GM10847 (cell line): Measurements from ENCODE around the gene GUCY2F.

ENCODE experiments used
- POLR2A ChIP-seq: IDR thresholded peaks from 2 replicates; pipeline ENCODE4 v1.6.1; 2011; ENCODE audit not compliant: insufficient read length; ENCODE audit errors: extremely low read depth

GUCY2F gene

DNA sequence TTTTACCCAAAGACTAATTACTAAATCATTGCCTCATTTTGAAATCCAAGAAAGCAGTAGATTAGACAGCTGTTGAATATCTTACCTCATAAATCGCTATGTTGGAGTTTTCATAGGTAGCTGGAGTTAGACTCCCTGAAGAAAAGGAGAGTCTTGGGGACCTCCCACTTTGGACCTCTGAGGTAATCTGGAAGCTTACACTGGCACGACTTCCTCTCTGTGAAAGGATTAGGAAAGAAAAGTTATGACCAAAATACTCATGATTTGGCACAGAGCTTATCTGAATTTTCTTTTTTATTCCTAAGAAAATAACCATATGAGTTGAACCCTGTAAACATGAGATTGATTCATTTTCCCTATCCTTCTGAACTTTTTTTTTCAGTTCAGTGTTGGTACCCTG lies 40.6 kb downstream of the GUCY2F start:
- no peak for TF ChIP-seq POLR2A

DNA sequence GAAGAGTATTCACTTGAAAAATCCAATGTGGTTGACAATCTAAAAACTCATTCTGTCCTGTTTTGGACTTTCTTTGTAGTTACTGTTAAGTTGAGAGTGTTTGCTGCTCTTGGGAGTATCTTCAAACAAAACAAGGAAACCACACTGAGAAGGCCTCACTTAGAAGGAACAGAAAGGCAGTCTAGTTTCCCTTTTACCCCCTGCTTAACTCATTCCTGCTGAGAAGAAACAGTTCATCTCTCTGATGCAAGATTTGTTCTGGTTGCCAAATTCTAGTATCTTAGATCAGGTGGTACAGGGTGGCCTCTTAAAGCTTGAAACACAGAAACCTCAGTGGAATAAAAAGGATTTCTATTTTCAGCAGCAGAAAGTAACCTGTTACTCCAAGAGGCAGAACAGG lies 41.4 kb downstream of the GUCY2F start:
- no peak for TF ChIP-seq POLR2A

DNA sequence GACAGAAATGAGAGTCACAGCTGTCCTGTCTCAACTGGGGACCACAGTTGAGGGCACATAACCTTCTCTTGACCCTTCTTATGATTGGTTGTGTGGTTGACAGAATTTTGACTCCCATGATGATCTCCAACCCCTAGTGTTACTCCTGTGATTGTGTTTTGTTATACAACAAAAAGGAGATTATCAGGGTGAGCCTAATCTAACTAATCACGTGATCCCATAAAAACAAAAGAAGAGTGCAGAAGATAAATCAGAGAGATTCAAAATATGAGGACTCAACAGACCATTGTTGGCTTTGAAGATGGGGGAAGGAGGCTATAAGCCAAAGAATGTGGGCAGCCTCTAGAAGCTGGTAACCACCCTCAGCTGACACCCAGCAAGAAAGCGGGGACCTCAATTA lies 72.7 kb downstream of the GUCY2F start:
- no peak for TF ChIP-seq POLR2A

DNA sequence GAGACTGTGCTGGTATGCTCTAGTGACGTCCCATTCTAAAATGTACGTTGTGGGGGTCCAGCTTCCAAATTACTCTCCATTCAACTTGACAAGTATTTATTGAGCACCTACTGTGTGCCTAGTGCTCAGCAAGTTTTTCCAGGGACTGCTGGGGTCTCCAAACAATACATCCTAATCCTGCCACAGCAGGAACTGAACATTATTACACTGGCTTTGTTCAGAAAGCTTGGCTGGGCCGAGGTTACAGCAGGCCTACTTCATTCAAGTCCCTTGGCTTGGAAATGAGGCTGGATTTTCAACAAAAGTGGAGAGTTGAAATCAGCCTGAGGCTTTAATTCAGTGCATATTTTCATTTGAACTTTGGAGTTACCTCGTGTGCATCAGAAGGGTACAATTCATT lies 78.0 kb downstream of the GUCY2F start:
- TF ChIP-seq POLR2A: no peak

DNA sequence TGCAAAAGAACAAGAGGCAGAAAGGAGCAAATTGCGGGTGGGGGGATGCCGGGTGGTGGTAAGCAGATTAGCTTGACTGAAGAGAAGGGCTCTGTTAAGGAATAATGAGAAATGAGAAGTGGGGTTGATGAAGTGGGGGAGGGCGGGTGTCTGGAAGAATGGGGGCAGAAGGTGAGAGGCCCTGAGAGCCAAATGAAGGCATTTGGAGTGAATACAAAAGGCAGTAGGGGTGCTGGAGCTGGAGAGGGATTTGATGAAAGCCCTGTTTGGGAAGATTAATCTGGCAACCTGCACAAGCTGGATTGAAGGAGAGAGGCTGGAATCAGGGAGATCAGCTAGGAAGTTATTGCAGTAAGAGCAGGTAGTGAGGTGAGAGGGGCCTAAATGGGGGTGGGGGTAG lies 82.1 kb downstream of the GUCY2F start:
- no peak for TF ChIP-seq POLR2A

DNA sequence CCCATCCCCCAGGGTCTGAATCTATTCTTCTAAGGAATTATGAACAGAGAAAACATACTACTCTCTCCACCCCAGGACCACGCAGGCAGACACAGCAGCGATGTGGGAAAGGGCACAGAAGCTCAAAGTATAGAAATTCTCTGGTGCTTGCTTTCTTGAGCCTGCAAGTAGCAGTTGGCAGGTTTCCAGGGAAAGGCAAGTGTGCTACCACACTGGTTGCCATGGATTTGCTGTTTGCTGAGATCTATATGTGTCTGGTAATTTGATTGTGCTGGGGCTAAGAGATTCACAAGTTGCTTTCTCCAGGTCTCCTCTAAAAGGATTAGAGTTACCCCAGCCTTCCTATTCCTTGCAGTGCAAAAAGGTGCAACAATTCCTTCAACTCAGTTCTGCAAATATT lies 83.1 kb downstream of the GUCY2F start:
- TF ChIP-seq POLR2A: no peak

DNA sequence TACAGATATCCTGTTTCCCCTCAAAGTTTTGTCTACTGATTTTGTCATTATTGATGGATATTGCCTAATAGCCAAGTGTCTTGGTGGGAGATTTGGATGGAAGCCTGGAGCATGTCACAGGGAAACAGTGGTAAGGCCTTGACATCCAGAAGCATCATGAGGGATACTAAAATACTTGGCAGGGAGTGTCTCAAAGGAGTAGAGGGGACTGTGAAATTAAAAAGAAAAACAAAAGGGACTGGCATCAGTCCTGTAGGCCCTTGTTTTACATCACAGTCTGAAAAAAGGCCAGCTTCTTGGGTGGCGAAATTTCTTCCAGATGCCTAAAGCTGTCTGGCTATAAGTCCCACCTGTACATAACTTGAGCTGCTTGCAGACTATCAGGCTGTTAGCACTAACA lies 83.8 kb downstream of the GUCY2F start:
- TF ChIP-seq POLR2A: no peak

DNA sequence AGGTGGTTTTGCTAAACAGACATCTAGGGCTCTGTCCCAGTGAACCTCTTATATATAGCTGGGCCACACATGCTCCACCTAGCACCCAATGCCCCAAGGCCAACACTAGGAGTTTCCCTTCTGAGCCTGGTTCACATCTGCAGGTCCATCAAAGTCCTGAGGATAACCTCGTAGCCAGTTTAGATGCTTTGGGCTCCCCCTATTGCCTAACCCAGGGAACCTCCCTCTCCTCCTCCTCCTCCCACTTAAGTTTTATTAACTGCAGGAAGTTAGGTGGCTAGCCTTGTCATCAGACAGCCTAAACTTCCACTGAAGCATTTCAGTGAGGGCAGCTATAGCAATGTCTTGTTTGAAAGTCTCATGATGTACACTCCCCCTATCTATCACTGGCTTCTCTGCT lies 88.0 kb downstream of the GUCY2F start:
- TF ChIP-seq POLR2A: no peak

DNA sequence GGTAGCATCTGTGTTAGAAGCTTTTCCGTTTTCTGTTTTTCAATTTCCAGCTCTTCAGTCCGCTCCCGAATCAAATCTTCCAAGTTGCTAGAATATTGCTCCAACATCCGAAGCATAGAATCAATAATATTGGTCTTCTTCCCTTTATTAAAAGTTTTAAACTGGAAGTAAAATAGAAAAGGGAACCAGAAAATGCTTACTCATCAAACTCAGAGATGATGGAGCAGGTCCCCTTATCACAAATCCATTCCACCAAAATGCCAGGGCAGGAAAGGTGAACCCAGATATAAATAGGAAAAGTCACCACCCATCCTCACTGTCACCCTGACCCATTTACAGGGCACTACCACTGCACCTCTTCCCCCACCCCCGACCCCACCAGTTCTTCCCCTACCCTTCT lies 89.0 kb downstream of the GUCY2F start:
- no peak for TF ChIP-seq POLR2A

DNA sequence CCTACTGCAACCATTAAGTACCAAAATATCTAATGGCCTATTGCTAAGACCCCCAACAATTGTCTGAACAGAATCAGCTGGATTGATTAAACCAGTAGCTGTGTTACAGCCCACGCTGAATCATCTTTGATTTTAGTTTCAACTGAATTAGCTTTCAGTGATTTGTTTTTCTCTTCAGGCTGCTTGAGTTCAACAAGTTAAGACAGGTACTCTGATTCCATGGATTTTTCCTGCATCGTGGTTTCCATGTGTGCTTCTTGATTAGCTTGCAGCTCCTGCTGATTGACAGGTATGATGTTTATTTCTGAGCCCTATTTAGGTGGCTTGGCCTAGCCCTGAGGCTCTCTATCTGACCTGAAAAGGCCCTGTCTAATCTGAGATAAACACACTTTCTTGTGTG lies 91.3 kb downstream of the GUCY2F start:
- no peak for TF ChIP-seq POLR2A

DNA sequence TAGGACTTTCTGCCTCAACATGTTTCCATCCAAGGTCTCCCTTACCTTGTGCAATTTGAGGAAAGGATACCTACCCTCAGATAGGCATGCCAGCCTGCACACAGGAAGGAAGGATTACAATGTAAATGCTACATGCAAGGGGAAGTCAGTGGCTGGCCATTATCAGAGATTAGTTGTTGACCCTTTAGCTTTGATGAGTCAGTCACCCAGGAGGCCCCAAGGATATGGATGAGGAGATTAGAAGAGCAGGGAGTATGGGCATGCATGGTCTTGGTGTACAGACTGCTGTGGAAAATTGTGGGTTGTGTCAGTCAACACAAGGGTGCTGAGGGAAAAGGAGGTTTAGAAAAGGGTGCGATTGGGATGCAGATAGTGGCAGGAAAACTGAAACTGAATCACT lies 92.0 kb downstream of the GUCY2F start:
- TF ChIP-seq POLR2A: no peak

DNA sequence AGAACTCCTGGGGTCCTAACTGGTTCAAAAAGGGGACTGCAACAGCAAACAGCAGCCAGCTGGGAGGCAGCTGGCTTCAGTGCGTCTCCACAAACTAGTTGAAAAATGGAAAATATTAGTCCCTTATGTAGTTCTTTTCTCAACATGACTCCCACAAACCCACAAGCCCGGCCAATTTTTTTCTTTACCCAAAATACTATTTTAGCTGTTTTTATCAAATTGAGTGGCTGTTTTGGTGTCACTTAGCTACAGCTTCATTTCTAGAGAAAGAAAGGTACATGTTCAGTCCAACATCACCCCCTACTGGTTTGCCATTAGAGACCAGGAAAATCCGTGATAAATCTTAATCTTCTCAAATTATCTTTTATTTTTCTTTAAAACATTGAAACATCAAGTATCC lies 97.2 kb downstream of the GUCY2F start:
- TF ChIP-seq POLR2A: no peak

DNA sequence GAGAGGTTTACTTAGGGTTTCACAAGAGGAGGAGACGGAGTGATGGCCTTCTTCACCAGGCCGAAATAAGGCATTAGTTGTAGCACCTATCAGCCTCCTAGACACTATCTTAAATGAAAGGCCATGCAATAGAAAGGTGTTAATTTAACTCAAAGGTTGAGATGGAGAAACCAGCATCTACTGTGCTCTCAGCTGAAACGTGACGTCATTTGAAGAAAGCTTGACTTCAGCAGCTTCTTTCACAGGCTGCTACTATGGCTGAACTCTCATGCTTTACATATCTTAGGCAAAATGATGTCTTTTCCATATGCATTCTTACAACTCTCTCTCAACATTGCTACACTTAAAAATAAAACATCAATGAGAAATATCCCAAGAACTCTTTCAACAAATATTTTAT lies 99.6 kb downstream of the GUCY2F start:
- TF ChIP-seq POLR2A: no peak

DNA sequence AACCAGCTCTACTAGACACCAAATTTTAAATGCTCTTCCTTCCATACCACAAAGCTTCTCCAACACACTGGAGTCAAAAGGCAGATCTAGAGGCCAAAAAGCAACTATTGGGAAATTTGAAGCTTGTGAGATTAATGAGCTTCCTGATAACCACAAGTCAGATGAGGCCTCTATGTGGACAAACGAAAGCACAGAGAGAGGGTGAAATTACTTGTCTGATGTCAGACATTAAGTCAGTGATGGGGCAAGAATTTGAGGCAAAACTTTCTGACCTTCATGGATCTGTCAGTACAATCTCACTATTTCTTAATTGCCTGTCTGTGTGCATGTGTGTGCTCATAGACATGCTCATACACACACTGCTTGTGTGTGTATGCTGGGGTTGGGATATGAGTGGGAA lies 103.6 kb downstream of the GUCY2F start:
- TF ChIP-seq POLR2A: no peak

DNA sequence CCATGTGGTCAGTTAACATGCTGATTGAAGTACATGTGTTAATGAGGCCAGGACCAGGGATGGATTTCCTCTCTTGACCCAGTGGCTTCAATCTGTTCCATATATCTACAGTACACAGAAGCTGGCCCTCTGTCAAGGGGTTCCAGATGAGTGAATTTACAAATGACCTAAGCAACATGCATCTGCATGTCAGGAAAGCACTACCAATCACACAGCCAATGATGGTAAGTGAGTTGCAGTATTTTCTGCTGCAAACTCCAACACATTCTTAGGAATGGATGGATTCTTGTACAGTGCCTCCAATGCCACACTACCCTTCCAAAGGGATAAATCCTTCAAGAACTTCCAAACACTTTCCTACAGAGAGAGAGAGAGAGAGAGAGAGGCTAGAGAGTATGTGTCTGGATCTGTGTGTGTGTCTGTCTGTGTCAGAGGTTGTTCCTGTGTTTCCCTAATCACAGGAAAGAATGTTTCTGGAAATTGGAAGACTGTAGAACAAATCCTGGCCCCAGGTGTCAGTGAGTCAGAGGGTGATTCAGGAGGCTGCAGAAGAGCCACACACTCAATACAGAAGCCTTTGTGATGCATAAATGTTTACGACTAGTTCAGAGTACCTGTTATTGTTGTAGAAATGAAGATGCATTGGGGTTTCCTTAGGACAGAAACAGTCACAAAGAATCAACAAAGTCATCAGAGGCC lies 107.5 kb downstream of the GUCY2F start:
- TF ChIP-seq POLR2A: no peak

DNA sequence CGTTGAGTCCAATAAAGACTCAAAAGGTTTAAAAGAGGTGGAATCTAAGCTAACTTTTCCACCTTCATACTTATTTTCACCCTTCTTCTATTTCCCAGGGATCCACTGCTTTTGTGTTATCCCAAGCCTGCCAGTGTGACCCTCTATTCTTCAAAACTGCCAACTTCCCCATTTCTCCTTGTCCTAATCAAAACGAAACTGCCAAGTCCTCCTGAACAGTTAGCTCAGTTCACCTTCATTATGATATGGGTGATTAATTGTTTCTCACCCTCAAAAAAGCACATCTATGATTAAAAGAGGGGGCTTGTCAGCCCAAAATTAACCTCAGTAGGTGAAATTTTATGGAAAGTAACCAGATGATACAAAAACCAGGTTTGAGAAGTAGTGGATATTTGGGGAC lies 108.4 kb downstream of the GUCY2F start:
- no peak for TF ChIP-seq POLR2A

DNA sequence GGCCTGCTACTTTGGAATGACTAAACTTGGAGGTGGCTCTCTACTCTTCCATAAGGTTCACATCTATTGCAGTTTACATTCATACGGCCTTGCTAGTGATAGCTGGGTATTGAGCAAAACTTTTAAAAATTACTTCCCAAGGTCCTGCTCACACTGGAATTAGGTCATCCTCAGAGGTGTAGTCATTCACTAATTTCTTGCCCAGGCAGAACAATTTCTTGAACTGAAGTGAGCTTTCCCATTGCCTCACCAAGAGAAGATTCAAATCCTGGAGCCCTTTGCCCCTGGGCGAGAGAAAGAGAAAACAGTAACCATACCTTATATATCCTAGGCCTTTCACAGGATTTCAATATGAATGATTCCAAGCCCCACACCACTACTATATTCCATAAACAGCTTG lies 109.2 kb downstream of the GUCY2F start:
- TF ChIP-seq POLR2A: no peak
